GM19351 (cell line): ENCODE data around the gene SENP8.

Experiments
- ATAC-seq: cut with Tn5 transposase; IDR thresholded peaks from one replicate; pipeline ENCODE4 v1.9.1; 2021; ENCODE audit warnings: mild to moderate bottlenecking, moderate library complexity; ENCODE audit not compliant: unreplicated experiment

Gene SENP8

DNA sequence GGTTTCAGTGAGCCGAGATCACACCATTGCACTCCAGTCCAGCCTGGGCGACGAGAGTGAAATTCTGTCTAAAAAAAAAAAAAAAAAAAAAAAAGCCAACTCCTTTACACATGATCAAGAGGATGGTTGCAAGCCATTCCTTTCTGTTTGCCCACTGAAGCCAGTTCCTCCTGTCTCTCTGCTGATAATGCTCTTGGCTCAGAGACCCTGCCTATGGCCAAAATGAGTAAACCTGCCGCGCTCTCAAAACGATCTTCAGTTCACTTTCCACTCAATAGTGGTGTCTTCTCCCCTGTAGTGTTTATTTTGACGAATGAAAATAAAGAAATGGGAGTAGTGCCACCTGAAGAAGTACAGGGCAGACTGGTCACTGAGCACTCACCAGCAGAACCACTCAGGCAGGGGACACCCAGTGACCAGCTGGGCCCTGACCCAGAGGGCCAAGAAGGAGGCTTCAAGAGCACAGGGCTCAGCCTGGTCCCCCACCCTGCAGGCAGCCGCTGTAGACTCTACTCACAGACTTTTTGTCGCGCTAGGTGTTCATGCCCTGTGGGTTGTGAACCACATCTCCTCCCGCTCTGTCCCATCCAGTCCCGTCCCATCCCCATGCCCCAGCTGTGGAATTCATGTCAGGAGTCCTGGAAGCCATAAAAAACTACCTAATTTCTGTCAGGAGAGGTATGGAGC lies 55.8 kb downstream of the SENP8 start:
- no peak for ATAC-seq

GRCh38 chr15:72174551-72175165 lies 56.5 kb downstream of the SENP8 start:
- ATAC-seq: no peak

GRCh38 chr15:72175186-72176044 lies 57.2 kb downstream of the SENP8 start:
- no peak for ATAC-seq

- no peak for ATAC-seq
These were observed 58.0 kb downstream of the SENP8 start for GRCh38 chr15:72176159-72176558.

DNA sequence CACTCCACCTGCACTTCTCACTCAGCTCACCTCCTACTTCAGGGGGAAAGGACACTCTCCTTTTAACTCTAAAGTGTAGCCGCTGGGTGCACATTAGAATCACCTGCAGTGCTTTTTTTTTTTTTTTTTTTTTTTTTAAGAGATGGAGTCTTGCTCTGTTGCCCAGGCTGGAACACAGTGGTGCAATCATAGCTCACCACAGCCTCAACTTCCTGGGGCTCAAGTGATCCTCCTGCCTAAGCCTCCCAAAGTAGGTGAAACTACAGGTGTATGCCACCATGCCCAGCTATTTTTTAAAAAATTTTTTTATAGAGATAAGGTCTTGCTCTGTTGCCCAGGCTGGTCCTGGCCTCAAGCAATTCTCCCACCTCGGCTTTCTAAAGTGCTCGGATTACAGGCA lies 58.5 kb downstream of the SENP8 start:
- ATAC-seq: no peak

GRCh38 chr15:72178976-72179585 lies 60.9 kb downstream of the SENP8 start:
- no peak for ATAC-seq

DNA sequence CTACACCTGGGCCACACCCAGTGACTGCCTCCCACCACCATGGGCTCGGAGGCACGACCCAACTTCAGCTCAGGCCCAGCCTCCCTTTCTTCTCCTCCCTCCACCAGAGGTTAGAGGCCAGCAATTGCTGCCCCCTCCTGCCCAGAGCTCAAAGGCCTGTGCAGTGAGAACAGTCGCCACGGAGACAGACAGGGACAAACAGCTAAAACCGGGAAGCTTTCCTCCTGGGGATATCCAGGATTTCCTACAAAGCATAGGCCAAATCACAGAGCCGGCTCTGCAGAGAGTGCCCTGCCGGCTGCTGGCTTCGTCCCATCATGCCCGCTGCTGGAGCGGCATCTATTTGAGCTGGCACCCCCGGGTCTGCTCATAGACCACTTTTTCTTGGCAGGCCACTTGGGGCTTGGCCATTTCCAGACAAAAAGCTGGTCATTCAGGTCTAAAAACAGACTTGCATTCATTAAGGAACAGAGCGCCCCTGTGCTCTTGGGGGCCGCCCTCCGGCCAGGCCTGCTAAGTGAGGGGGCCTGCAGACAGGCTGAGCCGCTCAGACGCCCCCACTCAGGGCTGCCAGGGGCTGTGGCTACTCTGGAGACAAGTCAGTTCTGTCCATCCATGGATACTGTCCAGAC lies 61.9 kb downstream of the SENP8 start:
- no peak for ATAC-seq

- ATAC-seq: no peak
These were observed 62.6 kb downstream of the SENP8 start for GRCh38 chr15:72180761-72181324.

DNA sequence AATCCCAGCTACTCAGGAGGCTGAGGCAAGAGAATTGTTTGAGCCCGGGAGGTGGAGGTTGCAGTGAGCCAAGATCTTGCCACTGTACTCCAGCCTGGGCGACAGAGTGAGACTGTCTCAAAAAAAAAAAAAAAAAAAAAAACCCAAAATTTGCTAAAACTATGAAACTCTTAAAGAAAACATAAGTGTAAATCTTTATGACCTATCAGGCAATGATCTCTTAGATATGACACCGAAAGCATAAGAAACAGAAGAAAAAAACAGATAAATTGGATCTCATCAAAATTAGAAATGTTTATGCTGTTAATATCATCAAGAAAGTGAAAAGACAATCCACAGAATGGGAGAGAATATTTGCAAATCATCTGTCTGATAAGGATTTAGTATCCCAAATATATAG lies 64.0 kb downstream of the SENP8 start:
- ATAC-seq: no peak

- ATAC-seq: no peak
These were observed 64.5 kb downstream of the SENP8 start for GRCh38 chr15:72182673-72183072.

GRCh38 chr15:72183781-72184164 lies 65.6 kb downstream of the SENP8 start:
- no peak for ATAC-seq

GRCh38 chr15:72184165-72184811 lies 66.1 kb downstream of the SENP8 start:
- ATAC-seq: no peak

DNA sequence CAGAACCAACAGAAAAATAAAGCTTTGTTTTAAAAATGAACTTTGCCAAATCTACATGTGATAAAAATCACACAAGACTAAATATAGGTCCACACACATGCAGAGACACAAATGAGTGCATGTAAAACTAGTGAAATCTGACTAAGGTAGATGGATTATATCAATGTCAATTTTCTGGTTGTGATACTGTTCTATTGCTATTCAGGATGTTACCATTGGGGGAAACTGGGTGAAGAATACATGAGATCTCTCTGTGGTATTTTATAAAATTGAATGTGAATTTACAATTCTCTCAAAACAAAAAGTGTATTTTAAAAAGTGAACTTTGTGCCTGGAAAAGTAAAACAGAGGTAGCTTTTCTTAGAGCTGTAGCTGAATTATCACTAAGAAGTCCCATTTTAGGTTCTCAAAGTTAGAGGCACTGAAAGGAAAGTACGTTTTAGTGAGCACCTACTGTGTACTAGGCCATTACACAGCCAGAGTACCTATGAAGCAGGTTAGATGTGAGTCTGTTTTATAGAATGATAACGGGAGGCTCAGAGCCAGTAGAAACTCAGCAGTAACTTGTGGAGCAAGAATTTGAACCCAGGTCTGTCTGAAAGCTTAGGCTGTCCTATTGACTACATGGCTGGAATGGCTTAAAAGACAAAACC lies 71.2 kb downstream of the SENP8 start:
- no peak for ATAC-seq

GRCh38 chr15:72192416-72192815 lies 74.2 kb downstream of the SENP8 start:
- ATAC-seq: no peak
